Chondrocyte (in vitro differentiated cells): ENCODE data around the gene CHST12. TPM values are rescaled to one million over a fixed set of nuclear protein-coding genes. Genes with fewer than 3 reads are reported as not detected.

Experiments used
- DNase-seq: peaks from one replicate; pipeline ENCODE4 v3.0.0; 2021; ENCODE audit warnings: mixed read lengths, low spot score
- H3K27ac Mint-ChIP-seq: one replicate; pipeline ENCODE4 v1.8.0; 2021; ENCODE audit warnings: mild to moderate bottlenecking, moderate library complexity, mixed read lengths; ENCODE audit not compliant: unreplicated experiment
- H3K27me3 Mint-ChIP-seq: 2 replicates; pipeline ENCODE4 v1.8.0; 2021; ENCODE audit warnings: low read depth, mixed read lengths
- H3K36me3 Mint-ChIP-seq: 2 replicates; pipeline ENCODE4 v1.8.0; 2021; ENCODE audit warnings: low read depth, mixed read lengths
- H3K4me1 Mint-ChIP-seq: 2 replicates; pipeline ENCODE4 v1.8.0; 2021; ENCODE audit warnings: low read depth, mild to moderate bottlenecking, mixed read lengths
- H3K4me3 Mint-ChIP-seq: one replicate; pipeline ENCODE4 v1.8.0; 2021; ENCODE audit warnings: mild to moderate bottlenecking, moderate library complexity, mixed read lengths; ENCODE audit not compliant: unreplicated experiment
- H3K9me3 Mint-ChIP-seq: 2 replicates; pipeline ENCODE4 v1.8.0; 2021; ENCODE audit warnings: low read depth, mixed read lengths
- total RNA-seq: library from RNA; stranded (reverse); gene quantifications from 3 replicates; pipeline ENCODE4 v1.2.1, GENCODE V29; 2021
- TF ChIP-seq, protein P1 (sequence below): fragments of 200-600 bp; sonication (generic); IDR thresholded peaks from 2 replicates; pipeline ENCODE4 v1.5.0; 2021; ENCODE audit warnings: antibody characterized with exemption, mild to moderate bottlenecking, moderate library complexity

Gene CHST12
- total RNA-seq, 1 donor from 2014 or later: 22.4 TPM

DNA sequence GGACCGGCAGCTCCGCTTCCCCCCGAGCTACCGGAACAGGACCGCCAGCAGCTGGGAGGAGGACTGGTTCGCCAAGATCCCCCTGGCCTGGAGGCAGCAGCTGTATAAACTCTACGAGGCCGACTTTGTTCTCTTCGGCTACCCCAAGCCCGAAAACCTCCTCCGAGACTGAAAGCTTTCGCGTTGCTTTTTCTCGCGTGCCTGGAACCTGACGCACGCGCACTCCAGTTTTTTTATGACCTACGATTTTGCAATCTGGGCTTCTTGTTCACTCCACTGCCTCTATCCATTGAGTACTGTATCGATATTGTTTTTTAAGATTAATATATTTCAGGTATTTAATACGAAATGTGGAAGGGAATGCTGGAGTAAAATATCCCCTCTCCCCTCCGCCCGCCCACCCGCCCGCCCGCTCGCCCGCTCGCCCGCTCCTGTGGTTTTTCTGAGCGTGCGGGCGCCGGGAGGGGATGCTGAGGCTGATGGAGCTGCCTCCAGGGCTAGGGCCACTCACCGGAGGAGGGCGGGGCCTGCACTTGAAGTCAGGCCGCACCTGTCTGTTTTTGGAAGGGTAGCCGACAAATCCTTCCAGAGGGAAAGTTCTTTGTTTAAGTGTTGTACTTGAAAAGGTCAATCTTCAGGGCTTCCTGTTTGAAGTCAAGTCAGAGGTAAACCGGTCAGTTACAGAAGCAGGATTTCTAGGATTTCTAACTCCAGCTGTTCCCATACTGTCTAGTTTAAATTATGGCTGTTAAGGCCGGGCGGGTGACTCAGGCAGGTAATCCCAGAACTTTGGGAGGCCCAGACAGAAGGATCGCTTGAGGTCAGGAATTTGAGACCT lies 30.5 kb downstream of the CHST12 start:
- Mint-ChIP-seq H3K4me1 (peaks cover 11% of the 10 kb centered on the region), H3K4me3 (no peak overlapping the region), H3K36me3 (peaks cover 24% of the 10 kb centered on the region), H3K27me3 (no peaks in the 10 kb centered on the region), H3K9me3 (peaks cover 6% of the 10 kb centered on the region), H3K27ac (no peak overlapping the region)
- DNase-seq: no peak
- TF ChIP-seq, protein P1, sequence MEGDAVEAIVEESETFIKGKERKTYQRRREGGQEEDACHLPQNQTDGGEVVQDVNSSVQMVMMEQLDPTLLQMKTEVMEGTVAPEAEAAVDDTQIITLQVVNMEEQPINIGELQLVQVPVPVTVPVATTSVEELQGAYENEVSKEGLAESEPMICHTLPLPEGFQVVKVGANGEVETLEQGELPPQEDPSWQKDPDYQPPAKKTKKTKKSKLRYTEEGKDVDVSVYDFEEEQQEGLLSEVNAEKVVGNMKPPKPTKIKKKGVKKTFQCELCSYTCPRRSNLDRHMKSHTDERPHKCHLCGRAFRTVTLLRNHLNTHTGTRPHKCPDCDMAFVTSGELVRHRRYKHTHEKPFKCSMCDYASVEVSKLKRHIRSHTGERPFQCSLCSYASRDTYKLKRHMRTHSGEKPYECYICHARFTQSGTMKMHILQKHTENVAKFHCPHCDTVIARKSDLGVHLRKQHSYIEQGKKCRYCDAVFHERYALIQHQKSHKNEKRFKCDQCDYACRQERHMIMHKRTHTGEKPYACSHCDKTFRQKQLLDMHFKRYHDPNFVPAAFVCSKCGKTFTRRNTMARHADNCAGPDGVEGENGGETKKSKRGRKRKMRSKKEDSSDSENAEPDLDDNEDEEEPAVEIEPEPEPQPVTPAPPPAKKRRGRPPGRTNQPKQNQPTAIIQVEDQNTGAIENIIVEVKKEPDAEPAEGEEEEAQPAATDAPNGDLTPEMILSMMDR: no peak

DNA sequence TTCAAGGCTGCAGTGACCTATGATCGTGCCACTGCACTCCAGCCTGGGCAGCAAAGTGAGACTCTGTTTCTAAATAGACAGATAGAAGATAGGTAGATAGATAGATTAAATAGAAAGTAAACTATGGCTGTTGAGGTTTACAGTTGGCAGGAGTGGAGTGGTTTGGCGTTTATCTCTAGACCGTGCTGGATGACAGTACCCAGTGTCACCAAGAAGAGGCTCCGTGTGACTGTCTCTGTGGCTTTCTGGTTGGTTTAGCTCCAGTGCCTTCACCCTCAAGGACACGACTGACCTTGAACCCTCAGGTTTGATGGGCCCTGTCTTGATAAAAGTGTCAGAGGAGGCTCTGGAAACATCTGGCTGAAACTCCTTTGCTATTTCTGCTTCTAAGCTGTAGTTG lies 31.7 kb downstream of the CHST12 start:
- Mint-ChIP-seq H3K27ac (no peak overlapping the region), H3K9me3 (peaks cover 6% of the 10 kb centered on the region)

DNA sequence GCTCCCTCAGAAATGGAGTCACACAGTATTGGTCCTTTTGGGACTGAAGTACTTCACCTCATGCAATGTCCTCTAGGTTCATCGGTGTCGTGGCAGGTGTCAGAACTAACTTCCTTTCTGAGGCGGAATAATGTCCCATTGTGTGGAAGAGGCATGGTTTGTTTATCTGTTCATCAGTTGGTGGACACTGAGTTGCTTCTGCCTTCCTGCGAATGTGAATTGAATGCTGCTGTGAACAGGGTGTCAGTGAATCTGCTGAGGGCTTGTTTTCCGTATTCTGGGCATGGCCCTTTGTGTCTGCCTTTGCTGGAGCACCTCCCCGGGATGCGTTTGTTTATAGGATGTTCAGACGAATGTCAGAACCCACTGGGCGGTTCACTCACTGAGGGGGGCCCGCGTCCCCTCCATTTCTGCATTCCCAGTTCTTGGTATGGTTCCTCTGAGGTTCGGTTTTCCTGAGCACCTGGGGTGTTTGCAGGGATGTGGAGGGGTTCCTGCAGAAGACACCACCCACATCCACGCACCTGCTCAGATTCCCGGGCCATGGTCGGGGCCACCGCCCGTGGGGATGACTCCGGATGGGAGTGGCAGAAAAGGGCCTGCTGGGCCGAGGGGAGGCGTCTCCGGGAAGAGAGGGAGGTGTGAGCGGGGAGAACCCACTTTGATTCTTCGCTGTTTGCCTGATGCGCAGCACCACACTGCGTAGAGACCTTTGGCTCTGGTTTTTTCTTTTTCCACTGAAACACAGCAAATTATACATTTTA lies 33.1 kb downstream of the CHST12 start:
- no peak overlapping the region for H3K27ac Mint-ChIP-seq
- TF ChIP-seq, protein P1: no peak
- H3K27me3 Mint-ChIP-seq: no peaks in the 10 kb centered on the region
- H3K4me3 Mint-ChIP-seq: no peak overlapping the region
- no peak for DNase-seq
- H3K36me3 Mint-ChIP-seq: peaks cover 23% of the 10 kb centered on the region
- no peaks in the 10 kb centered on the region for H3K9me3 Mint-ChIP-seq
- peaks cover 11% of the 10 kb centered on the region for H3K4me1 Mint-ChIP-seq

More for the DNA sequence above, 31.7 kb downstream of the CHST12 start:
- no peak overlapping the region for H3K4me3 Mint-ChIP-seq
- DNase-seq: no peak
- no peaks in the 10 kb centered on the region for H3K27me3 Mint-ChIP-seq
- peaks cover 27% of the 10 kb centered on the region for H3K36me3 Mint-ChIP-seq
- TF ChIP-seq, protein P1: no peak
- peaks cover 11% of the 10 kb centered on the region for H3K4me1 Mint-ChIP-seq

DNA sequence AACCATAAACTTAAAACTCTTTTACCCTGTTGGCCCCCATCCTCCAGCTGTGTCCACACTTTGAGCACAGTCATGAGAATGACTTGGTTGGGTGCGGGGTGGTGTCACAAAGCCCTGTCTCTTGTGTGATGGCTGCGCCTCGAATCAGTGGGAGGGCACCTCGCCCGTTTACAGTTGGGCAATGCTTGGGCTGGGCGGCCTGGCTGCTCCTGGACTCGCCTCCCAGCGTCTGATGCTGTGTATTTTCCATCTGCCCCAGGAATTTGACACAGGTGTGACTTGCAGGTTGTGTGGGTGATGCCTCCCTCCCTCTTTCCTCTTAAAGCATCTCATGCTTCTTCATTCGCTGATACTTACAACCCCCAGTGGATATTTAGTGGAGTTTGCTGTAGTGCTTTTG lies 33.7 kb downstream of the CHST12 start:
- Mint-ChIP-seq H3K27me3 (no peaks in the 10 kb centered on the region), H3K4me3 (no peak overlapping the region), H3K4me1 (peaks cover 11% of the 10 kb centered on the region), H3K27ac (no peak overlapping the region), H3K9me3 (no peaks in the 10 kb centered on the region), H3K36me3 (peaks cover 23% of the 10 kb centered on the region)
- DNase-seq: no peak
- TF ChIP-seq, protein P1: no peak

DNA sequence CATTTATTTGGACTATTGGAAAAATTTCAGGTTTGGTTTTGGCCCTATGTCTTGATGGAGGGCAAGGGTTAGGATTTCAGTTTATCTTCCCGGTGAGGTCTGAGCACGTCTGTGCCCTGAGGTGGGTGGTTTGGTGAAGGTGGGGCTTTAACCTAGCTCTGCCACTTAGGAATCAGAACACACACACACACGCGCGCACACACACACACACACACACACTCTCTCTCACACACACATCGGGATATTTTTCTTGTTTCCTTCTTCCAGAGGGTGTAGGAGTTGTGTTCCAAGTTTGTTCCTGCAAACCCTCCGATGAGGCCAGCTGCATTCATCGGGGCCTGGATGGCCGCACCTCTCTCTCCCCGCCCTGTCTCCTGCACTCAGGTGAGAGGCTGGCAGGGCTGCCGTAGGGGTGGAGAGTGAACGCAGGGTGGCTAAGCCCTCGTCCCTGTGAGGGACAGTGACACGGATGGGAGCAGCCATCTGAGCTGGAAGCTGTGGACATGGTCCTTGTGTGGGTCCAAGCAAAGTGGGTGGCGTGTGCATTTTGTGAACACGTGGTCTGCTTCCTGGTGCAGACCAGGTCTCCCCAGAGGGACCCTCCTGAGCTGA lies 34.2 kb downstream of the CHST12 start:
- Mint-ChIP-seq H3K36me3 (peaks cover 23% of the 10 kb centered on the region), H3K27ac (no peak overlapping the region), H3K4me3 (no peak overlapping the region), H3K27me3 (no peaks in the 10 kb centered on the region), H3K4me1 (peaks cover 11% of the 10 kb centered on the region), H3K9me3 (no peaks in the 10 kb centered on the region)
- no peak for DNase-seq
- TF ChIP-seq, protein P1: no peak
